Caco-2 (cell line): ENCODE data around the gene IGSF22. TPM values are rescaled to one million over a fixed set of nuclear protein-coding genes. Genes with fewer than 3 reads are reported as not detected.

Source experiments
- BruUV-seq: library from RNA; stranded (reverse); fragments of 400-500 nt; replicated peaks from 2 replicates; lab custom pipeline; 2021; lab: Mats Ljungman, UMichigan
- CTCF ChIA-PET: fragments of 300-600 bp; sonication (Branson Sonifier 250); formaldehyde crosslinking; loops from one replicate; lab custom pipeline; 2022; ENCODE audit warnings: antibody characterized with exemption; lab: Charles Lee
- POLR2A ChIA-PET: fragments of 300-600 bp; sonication (Branson Sonifier 250); formaldehyde crosslinking; loops from one replicate; lab custom pipeline; 2022; ENCODE audit warnings: antibody characterized with exemption; lab: Charles Lee
- DNase-seq, 2 experiments: peaks; one replicate each; pipeline versions ENCODE4 v3.0.0 to v3.0.0-alpha.2; 2020 to 2022
- H3K27me3 ChIP-seq: replicated peaks from 2 replicates; pipeline ENCODE4 v1.6.0; 2011; ENCODE audit warnings: low read length; ENCODE audit not compliant: control insufficient read depth, insufficient read depth
- H3K36me3 ChIP-seq: 2 replicates; pipeline ENCODE4 v1.5.1; 2011; ENCODE audit warnings: low read length; ENCODE audit not compliant: control insufficient read depth, insufficient read depth
- H3K4me1 ChIP-seq: fragments of 250-450 bp; sonication (Bioruptor Pico); 2 replicates; pipeline ENCODE4 v1.5.1; 2020; ENCODE audit warnings: mild to moderate bottlenecking
- H3K4me3 ChIP-seq: 2 replicates; pipeline ENCODE4 v1.5.1; 2011; ENCODE audit warnings: low read depth, mild to moderate bottlenecking, control low read depth, low read length
- H3K9me3 ChIP-seq: fragments of 250-450 bp; sonication (Bioruptor Pico); 2 replicates; pipeline ENCODE4 v1.5.1; 2020; ENCODE audit warnings: mild to moderate bottlenecking, moderate library complexity
- H3K27ac Mint-ChIP-seq: one replicate; pipeline ENCODE4 v1.8.0; 2022; ENCODE audit warnings: mixed read lengths; ENCODE audit not compliant: unreplicated experiment
- H3K27me3 Mint-ChIP-seq: one replicate; pipeline ENCODE4 v1.8.0; 2022; ENCODE audit warnings: mixed read lengths; ENCODE audit not compliant: insufficient read depth, unreplicated experiment
- H3K36me3 Mint-ChIP-seq: one replicate; pipeline ENCODE4 v1.8.0; 2022; ENCODE audit warnings: mild to moderate bottlenecking, mixed read lengths; ENCODE audit not compliant: insufficient read depth, unreplicated experiment
- H3K4me1 Mint-ChIP-seq: one replicate; pipeline ENCODE4 v1.8.0; 2022; ENCODE audit warnings: low read depth, mixed read lengths; ENCODE audit not compliant: unreplicated experiment
- H3K4me3 Mint-ChIP-seq: one replicate; pipeline ENCODE4 v1.8.0; 2022; ENCODE audit warnings: mild to moderate bottlenecking, moderate library complexity, mixed read lengths; ENCODE audit not compliant: unreplicated experiment
- H3K9me3 Mint-ChIP-seq: one replicate; pipeline ENCODE4 v1.8.0; 2022; ENCODE audit warnings: mixed read lengths; ENCODE audit not compliant: unreplicated experiment
- intact Hi-C: fragments of 100-400 bp; cut with micrococcal nuclease; formaldehyde crosslinking; loops from one replicate; pipeline ENCODE4 v1.10.0; 2022; ENCODE audit not compliant: unreplicated experiment
- total RNA-seq: library from RNA; stranded (reverse); gene quantifications from 2 replicates; pipeline ENCODE4 v1.2.3, GENCODE V29; 2022
- TF ChIP-seq, protein P1 (sequence below), 2 experiments: fragments of 200-600 bp in 1 of 2; IDR thresholded peaks; 1 replicate in 1 of 2; 2 replicates in 1 of 2; pipeline versions ENCODE4 v1.5.1 to v1.8.0; 2011 to 2022; ENCODE audit warnings: antibody characterized with exemption in 1 of 2, control low read depth in 1 of 2, inconsistent platforms in 1 of 2, low read depth in 1 of 2, low read length in 1 of 2, mild to moderate bottlenecking in 1 of 2, moderate library complexity in 1 of 2; ENCODE audit not compliant: insufficient read depth in 1 of 2, severe bottlenecking in 1 of 2, unreplicated experiment in 1 of 2

IGSF22 gene
- total RNA-seq, 1 experiment from 2014 or later: not detected

DNA sequence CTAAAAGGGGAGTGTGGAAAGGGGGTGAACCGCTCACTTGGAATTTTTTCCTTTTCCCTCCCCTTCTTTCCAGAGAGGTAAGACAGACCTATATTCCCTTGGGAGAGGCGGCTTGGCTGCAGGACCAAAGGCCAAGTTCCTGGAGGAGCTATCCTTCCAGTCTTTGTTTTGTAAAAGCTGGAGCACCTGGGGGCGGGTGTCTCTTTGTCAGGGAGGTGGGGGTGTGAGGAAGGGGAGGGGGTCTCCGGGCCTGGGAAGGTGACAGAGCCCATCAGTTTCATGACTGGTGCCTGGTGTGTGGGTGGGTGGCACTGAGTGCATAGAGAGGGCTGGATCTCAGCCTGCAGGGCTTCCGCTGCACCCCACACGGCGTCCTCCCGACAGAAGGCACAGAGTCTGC lies 47.1 kb upstream of the IGSF22 start:
- Histone ChIP-seq H3K4me3 (no peak overlapping the region), H3K4me1 (peaks cover 6% of the 10 kb centered on the region), H3K36me3 (no peaks in the 10 kb centered on the region), H3K27me3 (no peaks in the 10 kb centered on the region), H3K9me3 (no peaks in the 10 kb centered on the region)
- no peaks in the 10 kb centered on the region for H3K36me3 Mint-ChIP-seq
- no TSS peak for BruUV-seq
- no peak for DNase-seq
- peaks cover 4% of the 10 kb centered on the region for H3K27me3 Mint-ChIP-seq
- intact Hi-C loops: no loop called here
- no peaks in the 10 kb centered on the region for H3K4me1 Mint-ChIP-seq
- ChIA-PET POLR2A (no interaction called here), CTCF (no interaction called here)
- H3K27ac Mint-ChIP-seq: no peak overlapping the region
- TF ChIP-seq, protein P1, sequence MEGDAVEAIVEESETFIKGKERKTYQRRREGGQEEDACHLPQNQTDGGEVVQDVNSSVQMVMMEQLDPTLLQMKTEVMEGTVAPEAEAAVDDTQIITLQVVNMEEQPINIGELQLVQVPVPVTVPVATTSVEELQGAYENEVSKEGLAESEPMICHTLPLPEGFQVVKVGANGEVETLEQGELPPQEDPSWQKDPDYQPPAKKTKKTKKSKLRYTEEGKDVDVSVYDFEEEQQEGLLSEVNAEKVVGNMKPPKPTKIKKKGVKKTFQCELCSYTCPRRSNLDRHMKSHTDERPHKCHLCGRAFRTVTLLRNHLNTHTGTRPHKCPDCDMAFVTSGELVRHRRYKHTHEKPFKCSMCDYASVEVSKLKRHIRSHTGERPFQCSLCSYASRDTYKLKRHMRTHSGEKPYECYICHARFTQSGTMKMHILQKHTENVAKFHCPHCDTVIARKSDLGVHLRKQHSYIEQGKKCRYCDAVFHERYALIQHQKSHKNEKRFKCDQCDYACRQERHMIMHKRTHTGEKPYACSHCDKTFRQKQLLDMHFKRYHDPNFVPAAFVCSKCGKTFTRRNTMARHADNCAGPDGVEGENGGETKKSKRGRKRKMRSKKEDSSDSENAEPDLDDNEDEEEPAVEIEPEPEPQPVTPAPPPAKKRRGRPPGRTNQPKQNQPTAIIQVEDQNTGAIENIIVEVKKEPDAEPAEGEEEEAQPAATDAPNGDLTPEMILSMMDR (IDR thresholded peaks at IDR 0.05; ENCODE audit: insufficient read depth in 1 of 2, low read depth in 1 of 2, low read length in 1 of 2, severe bottlenecking in 1 of 2, unreplicated experiment in 1 of 2): no peak
- H3K9me3 Mint-ChIP-seq: no peaks in the 10 kb centered on the region
- H3K4me3 Mint-ChIP-seq: no peak overlapping the region

DNA sequence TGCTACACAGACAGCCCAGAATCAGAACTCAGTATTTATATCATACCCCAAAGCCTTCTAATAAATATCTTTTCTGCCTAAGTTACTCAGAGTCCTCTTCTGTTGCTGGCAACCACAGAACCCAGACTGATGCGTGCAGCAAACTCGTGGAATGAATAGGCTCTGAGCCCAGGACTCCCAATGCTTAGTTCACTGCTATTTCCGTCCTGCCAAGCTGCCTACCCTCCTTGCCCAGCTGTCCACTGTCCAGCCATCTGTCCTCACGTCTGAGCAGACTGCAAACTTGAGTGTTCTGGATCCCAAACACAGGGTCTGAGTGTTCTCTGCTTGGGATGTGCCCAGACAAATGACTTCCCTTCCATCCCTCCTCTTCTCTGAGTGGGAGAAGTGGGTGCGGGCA lies 46.2 kb upstream of the IGSF22 start:
- BruUV-seq: no TSS peak
- CTCF ChIA-PET: no interaction called here
- H3K27me3 Mint-ChIP-seq: peaks cover 4% of the 10 kb centered on the region
- no peaks in the 10 kb centered on the region for H3K9me3 Mint-ChIP-seq
- no peaks in the 10 kb centered on the region for H3K4me1 Mint-ChIP-seq
- no peak for DNase-seq
- H3K36me3 Mint-ChIP-seq: no peaks in the 10 kb centered on the region
- no peak overlapping the region for H3K4me3 Mint-ChIP-seq
- Histone ChIP-seq H3K36me3 (no peaks in the 10 kb centered on the region), H3K4me1 (peaks cover 6% of the 10 kb centered on the region), H3K4me3 (no peak overlapping the region), H3K9me3 (no peaks in the 10 kb centered on the region), H3K27me3 (no peaks in the 10 kb centered on the region)
- POLR2A ChIA-PET: no interaction called here
- intact Hi-C loops: no loop called here
- TF ChIP-seq, protein P1 (IDR thresholded peaks at IDR 0.05; ENCODE audit: insufficient read depth in 1 of 2, low read depth in 1 of 2, low read length in 1 of 2, severe bottlenecking in 1 of 2, unreplicated experiment in 1 of 2): no peak
- no peak overlapping the region for H3K27ac Mint-ChIP-seq

DNA sequence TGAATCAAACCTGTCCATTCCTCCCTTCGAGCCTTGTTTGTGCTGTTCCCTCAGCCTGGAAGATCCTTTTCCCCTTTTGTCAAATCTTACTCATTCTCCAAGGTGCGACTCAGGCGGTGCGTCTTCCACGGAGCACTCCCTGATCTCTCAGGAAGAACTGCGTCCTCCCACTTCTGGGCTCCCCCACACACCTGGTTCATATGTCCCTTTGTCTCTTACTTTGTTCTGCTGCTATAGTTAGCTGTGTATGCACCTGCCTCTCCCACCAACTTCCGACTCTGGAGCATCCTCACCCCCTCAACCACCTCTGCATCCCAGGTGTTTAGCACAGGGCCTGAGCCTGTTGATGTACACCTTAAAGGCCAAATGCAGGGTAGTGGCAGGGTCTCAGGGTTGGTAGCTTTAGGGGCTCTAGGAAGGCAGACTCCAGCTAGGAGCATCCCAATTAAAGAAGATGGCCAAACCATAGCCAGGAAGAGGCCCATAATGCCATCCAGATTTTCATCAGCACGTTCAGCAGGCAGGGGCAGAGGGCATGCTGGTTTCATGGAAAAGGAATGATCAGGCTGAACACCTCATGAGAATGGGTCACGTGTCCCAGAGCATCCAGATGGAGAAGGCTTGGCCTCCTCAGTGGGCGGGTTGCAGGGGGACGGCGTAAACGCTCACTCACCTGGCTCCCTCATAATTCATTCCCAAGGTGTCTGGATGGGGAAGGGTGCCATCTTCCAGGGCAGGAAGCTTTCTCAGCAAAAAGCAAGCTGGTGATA lies 45.5 kb upstream of the IGSF22 start:
- H3K36me3 Mint-ChIP-seq: no peaks in the 10 kb centered on the region

More for the DNA sequence above, 45.5 kb upstream of the IGSF22 start:
- BruUV-seq: no TSS peak
- H3K4me1 Mint-ChIP-seq: no peaks in the 10 kb centered on the region
- H3K27me3 Mint-ChIP-seq: peaks cover 4% of the 10 kb centered on the region
- no peak overlapping the region for H3K4me3 Mint-ChIP-seq
- intact Hi-C loops: no loop called here
- Histone ChIP-seq H3K36me3 (no peaks in the 10 kb centered on the region), H3K27me3 (no peaks in the 10 kb centered on the region), H3K4me3 (no peak overlapping the region), H3K4me1 (peaks cover 6% of the 10 kb centered on the region), H3K9me3 (no peaks in the 10 kb centered on the region)
- POLR2A ChIA-PET: no interaction called here
- TF ChIP-seq, protein P1 (IDR thresholded peaks at IDR 0.05; ENCODE audit: insufficient read depth in 1 of 2, low read depth in 1 of 2, low read length in 1 of 2, severe bottlenecking in 1 of 2, unreplicated experiment in 1 of 2): no peak
- no peak overlapping the region for H3K27ac Mint-ChIP-seq
- no peaks in the 10 kb centered on the region for H3K9me3 Mint-ChIP-seq
- CTCF ChIA-PET: no interaction called here
- no peak for DNase-seq
